ENCODE data around the gene ECE1.

DNA sequence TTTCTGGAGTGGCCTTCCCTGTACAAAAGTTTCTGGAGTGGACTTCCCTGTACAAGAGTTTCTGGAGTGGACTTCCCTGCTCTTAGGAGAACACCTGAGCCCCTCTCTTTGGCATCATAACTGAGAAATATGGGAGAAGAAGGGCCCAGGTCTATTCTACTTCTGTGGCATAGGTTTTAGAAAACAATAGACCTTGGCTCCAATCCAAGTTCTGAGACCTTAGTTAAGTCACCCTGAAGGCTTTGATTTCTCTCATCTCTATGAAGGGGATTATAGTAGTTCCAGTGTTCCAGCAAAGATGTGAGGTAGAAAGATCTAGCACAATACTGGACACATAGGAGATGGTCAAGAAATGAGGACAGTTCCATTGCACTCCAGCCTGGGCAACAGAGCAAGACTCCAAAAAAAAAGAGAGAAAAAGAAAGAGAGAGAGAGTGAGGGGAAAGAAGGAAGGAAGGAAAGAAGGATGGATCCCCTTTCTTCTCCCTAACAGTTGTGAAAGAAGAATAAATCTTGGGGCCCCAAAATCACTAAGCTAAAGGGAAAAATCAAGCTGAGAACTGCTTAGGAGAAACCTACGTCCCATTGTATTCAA lies 100.3 kb downstream of the ECE1 start:
- no peak for TF ChIP-seq POLR2A (IDR thresholded peaks at IDR 0.05; ENCODE audit: low read depth, low read length)
- TF ChIP-seq POLR2AphosphoS5 (IDR thresholded peaks at IDR 0.05; ENCODE audit: low read depth, low read length): no peak
